Left renal pelvis (tissue), 4 donors: Measurements from ENCODE around the gene MRPL11. TPM values are rescaled to one million over a fixed set of nuclear protein-coding genes. Genes with fewer than 3 reads are reported as not detected.

Experiments used
- DNase-seq, 4 donors: peaks; one replicate each; pipeline ENCODE4 v3.0.0-alpha.2; 2013; ENCODE audit warnings: low read depth in 4 of 4, low spot score in 3 of 4
- polyA plus RNA-seq, 4 donors: library from polyadenylated mRNA; unstranded; fragments of 120-200 nt; gene quantifications; one replicate each; pipeline ENCODE4 v1.2.1, GENCODE V29; 2013; ENCODE audit not compliant: insufficient read length in 4 of 4

The MRPL11 gene
- polyA plus RNA-seq, 4 donors: 56.8 to 82.2 (median 72.2) TPM

DNA sequence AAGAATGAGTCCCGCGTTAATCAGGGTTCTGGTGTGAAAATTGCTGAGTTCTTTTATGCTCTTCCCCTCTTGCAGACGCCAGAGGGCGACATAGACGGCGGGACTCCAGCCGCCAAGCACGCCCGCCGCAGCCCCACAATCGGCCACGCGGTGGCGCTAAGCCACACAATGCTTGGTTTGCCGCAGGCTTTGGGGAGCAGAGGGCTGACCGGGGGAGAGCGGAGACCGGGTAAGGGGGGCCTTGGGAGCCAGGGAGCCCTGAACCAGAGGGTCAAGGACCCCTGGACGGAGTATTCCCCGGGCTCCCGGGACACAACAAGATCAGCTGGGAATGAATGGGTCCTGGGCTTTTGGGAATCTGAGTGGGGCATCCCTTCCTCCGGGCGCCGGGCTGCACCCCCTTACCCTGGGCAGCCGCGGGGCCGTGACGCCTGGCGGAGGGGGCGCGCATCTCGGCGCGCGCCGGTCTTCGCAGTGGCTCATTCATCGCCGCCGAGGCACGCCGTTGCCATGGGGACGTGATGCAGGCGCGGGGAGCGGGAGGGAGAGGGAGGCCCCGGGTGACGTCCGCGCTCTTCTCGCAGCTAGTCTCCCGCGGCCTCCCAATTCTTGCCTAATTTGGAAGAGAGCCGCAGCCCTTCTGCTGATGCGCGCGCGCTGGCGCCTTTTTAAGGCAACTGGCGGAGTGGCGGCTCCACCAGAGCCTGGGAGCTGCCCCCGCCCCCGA, 30.0 kb downstream of the MRPL11 start:
- peak; percentile 59 to 70 (median 64) for DNase-seq

DNA sequence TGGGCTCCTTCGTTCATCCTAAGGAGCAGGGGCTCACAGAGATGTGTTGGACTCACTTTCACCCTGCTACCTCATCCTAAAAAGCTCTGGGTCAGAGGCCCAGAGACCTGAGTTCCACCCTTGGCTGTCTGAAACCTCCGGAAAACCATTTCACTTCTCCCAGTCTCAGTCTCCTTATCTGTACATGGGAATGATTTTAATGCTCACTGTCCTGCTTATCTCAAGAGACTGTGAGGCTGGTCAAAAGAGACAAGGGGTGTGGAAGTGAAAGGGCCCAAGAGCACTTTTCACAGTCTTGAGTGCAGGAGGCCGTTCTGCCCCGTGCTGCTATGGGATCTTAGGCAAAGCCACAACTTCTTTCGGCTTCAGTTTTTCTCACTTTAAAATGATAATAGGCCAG, 31.0 kb downstream of the MRPL11 start:
- DNase-seq: no peak

DNA sequence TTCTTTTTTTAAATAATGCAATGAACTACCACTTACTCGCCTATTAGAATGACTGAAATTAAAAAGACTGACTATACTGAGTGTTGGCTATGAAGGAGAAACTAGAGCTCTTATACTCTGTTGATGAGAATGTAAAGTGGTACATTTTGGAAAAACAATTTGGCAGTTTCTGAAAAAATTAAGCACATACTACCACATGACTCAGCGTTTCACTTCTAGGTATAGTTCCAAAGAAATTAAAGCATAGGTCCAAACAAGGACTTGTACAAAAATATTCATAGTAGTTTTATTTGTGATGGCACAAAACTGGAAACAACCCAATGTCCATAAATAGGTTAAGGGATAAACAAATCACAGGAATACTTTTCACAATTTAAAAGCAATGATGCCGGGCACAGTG, 44.7 kb downstream of the MRPL11 start:
- DNase-seq: no peak

DNA sequence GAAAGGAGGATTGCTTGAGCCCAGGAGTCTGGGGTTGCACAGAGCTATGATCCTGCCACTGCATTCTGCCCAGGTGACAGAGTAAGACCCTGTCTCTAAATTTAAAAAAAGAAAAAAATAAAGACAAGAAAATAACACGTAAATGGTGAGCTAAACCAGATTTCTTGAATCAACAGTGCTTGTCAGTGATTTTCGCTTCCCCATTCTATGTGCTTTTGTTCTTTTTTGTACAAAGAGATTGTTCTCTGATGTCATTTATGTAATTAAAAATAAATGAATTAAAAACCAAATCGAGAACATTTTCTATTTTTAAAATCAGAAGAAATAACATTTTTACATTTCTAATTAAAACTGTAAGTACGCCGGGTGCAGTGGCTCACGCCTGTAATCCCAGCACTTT, 47.3 kb downstream of the MRPL11 start:
- DNase-seq: no peak

DNA sequence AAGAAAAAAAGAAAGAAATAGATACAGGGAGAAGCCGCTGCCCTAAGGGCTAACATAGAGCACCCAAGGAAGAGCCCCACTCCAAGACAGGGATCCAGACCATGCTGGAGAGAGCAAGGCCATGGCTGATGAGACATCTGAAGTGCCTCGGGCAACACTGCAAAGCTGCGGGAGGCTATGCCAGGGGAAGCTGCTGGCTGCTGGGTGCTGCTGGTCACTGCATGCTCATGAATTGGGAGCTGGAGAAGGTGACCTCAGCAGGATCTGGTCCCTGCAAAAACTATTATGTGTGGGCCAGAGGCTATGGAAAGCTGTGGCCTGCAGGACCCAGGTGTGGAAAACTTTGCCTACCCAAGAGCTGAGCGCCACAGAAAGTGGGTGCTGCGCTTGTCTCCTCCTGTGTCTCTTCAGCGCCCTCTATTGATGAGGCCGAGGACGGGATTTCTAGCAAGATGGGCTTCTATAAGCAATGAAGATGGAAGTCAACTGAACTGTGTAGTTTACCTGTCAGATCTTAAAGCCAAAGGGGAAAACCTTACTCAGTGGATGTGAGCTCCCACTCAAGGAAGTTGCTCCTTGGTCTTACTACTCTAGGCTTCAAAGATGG, 49.8 kb downstream of the MRPL11 start:
- peak in 1 of 4 donors; percentile 56 for DNase-seq

DNA sequence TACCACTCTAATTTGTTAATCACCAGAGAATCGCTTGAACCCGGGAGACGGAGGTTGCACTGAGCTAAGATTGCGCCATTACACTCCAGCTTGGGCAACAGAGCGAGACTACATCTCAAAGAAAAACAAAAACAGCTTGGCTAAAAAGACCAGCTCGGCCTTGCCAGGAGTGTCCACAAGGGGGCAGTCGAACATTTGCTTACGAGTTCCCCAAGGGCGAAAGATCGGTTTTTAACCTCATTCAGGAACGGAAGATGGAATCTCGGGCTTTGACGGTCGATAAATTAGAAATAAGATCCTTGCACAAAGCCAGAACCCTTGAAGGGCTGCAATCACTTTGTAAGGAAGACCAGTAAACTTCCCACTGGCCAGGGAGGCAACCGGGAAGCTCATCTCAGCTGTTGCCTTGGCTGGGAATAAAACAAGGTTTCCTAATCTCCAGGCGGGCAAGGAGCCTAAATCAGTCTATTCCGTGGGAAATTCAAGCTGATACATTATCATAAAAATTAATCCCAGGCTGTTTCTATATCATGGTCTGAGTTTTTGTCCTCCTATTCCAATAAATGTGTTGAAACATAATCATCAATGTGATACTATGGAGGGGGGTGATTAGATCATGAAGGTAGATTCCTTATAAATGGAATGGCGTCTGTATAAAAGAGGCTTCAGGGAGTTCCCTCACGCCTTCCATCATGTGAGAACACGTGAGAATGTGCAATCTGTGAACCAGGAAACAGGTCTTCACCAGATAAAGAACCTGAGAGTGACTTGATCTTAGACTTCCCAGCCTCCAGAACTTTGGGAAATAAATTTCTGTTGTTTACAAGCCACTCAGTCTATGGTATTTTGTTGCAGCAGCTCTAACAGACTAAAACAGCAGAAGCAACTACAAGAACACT, 52.2 kb downstream of the MRPL11 start:
- peak in 3 of 4 donors; percentile 74 to 85 (median 77) for DNase-seq

Other genes starting within 250 kb of the MRPL11 start
- 10 to 100 TPM; 16.3 to 29.2 (median 18.9) TPM for gene KLC2, start 181.1 kb downstream of the MRPL11 start, polyA plus RNA-seq
- gene RAB1B, start 170.2 kb downstream of the MRPL11 start, polyA plus RNA-seq: 100 to 1,000 TPM; 103 to 140 (median 121) TPM
- gene CNIH2, start 160.7 kb downstream of the MRPL11 start, polyA plus RNA-seq: 1 to 10 TPM; 3.6 to 6.1 (median 4.3) TPM
- gene YIF1A, start 149.7 kb downstream of the MRPL11 start, polyA plus RNA-seq: 10 to 100 TPM; 43.0 to 57.7 (median 51.7) TPM
- not detected for gene TMEM151A, start 147.0 kb downstream of the MRPL11 start, polyA plus RNA-seq
- gene CD248, start 121.8 kb downstream of the MRPL11 start, polyA plus RNA-seq: 100 to 1,000 TPM in 1 of 4 donors, 10 to 100 TPM in 3; 66.3 to 240 (median 72.3) TPM
- 1 to 10 TPM; 1.7 to 3.7 (median 2.5) TPM for gene RIN1, start 102.4 kb downstream of the MRPL11 start, polyA plus RNA-seq
- gene BRMS1, start 93.7 kb downstream of the MRPL11 start, polyA plus RNA-seq: 10 to 100 TPM; 15.3 to 36.1 (median 29.9) TPM
- gene B4GAT1, start 91.2 kb downstream of the MRPL11 start, polyA plus RNA-seq: 10 to 100 TPM; 49.2 to 53.2 (median 50.5) TPM
- 10 to 100 TPM in 3 of 4 donors, 1 to 10 TPM in 1; 2.8 to 29.9 (median 17.9) TPM for gene SLC29A2, start 67.1 kb downstream of the MRPL11 start, polyA plus RNA-seq
- under 1 TPM; 0.19 to 0.57 (median 0.42) TPM for gene NPAS4, start 17.8 kb downstream of the MRPL11 start, polyA plus RNA-seq
- gene PELI3, start 28.1 kb upstream of the MRPL11 start, polyA plus RNA-seq: 1 to 10 TPM; 4.8 to 6.9 (median 6.1) TPM
- gene DPP3, start 41.6 kb upstream of the MRPL11 start, polyA plus RNA-seq: 10 to 100 TPM in 3 of 4 donors, 1 to 10 TPM in 1; 7.7 to 22.6 (median 20.6) TPM
- 10 to 100 TPM; 36.5 to 96.9 (median 70.8) TPM for gene BBS1, start 71.8 kb upstream of the MRPL11 start, polyA plus RNA-seq
- gene ZDHHC24, start 107.2 kb upstream of the MRPL11 start, polyA plus RNA-seq: 1 to 10 TPM; 5.9 to 9.8 (median 7.5) TPM
- under 1 TPM; 0.27 to 0.52 (median 0.48) TPM for gene ACTN3, start 108.1 kb upstream of the MRPL11 start, polyA plus RNA-seq
- 100 to 1,000 TPM in 3 of 4 donors, 10 to 100 TPM in 1; 93.0 to 112 (median 104) TPM for gene CTSF, start 129.8 kb upstream of the MRPL11 start, polyA plus RNA-seq
- gene CCDC87, start 154.2 kb upstream of the MRPL11 start, polyA plus RNA-seq: under 1 TPM; 0.23 to 0.50 (median 0.28) TPM
- 10 to 100 TPM; 41.5 to 77.0 (median 48.4) TPM for gene CCS, start 154.3 kb upstream of the MRPL11 start, polyA plus RNA-seq
- 10 to 100 TPM; 50.9 to 94.3 (median 64.1) TPM for gene RBM14, start 177.8 kb upstream of the MRPL11 start, polyA plus RNA-seq
- 100 to 1,000 TPM; 173 to 257 (median 252) TPM for gene RBM4, start 199.9 kb upstream of the MRPL11 start, polyA plus RNA-seq
- gene RBM4B, start 239.0 kb upstream of the MRPL11 start, polyA plus RNA-seq: 10 to 100 TPM; 63.3 to 81.4 (median 63.9) TPM